SK-N-SH treated with all-trans-retinoic acid at 6 μM for 48 hours (cell line): Measurements from ENCODE around the gene EBLN2.
"Not testable (repeated sequence)": the region's sequence is repeated elsewhere in the genome, so short reads cannot be mapped to it uniquely, and the experiment has no call there.

Source experiments
- ATAC-seq: fragments of 200-7000 bp; cut with Tn5 transposase; 3 replicates; pipeline ENCODE4 v1.9.1; 2020; ENCODE audit warnings: mild to moderate bottlenecking, moderate library complexity
- BACH2 ChIP-seq: fragments of 250-450 bp; sonication (Bioruptor Pico); IDR thresholded peaks from 2 replicates; pipeline ENCODE4 v1.9.0; 2021; ENCODE audit warnings: mild to moderate bottlenecking, borderline replicate concordance
- CREB5 ChIP-seq: fragments of 250-450 bp; sonication (Bioruptor Pico); IDR thresholded peaks from 2 replicates; pipeline ENCODE4 v1.5.1; 2020; ENCODE audit warnings: low read depth, mild to moderate bottlenecking, moderate library complexity
- GLIS3 ChIP-seq: fragments of 250-450 bp; sonication (Bioruptor Pico); IDR thresholded peaks from 2 replicates; pipeline ENCODE4 v1.5.0; 2020; ENCODE audit warnings: mild to moderate bottlenecking, moderate library complexity
- ISL1 ChIP-seq: fragments of 250-450 bp; sonication (Bioruptor Pico); IDR thresholded peaks from 2 replicates; pipeline ENCODE4 v2.1.2; 2022; ENCODE audit warnings: mild to moderate bottlenecking, moderate library complexity
- OSR1 ChIP-seq: fragments of 250-450 bp; sonication (Bioruptor Pico); IDR thresholded peaks from 2 replicates; pipeline ENCODE4 v1.8.0; 2022; ENCODE audit warnings: moderate library complexity, mild to moderate bottlenecking, inconsistent platforms
- POU6F1 ChIP-seq: fragments of 250-450 bp; sonication (Bioruptor Pico); IDR thresholded peaks from 2 replicates; pipeline ENCODE4 v1.8.0; 2021; ENCODE audit warnings: low read depth, mild to moderate bottlenecking, moderate library complexity, borderline replicate concordance
- RARB ChIP-seq: fragments of 250-450 bp; sonication (Bioruptor Pico); IDR thresholded peaks from 2 replicates; pipeline ENCODE4 v1.8.0; 2021; ENCODE audit warnings: mild to moderate bottlenecking, moderate library complexity
- SNAI2 ChIP-seq: fragments of 250-450 bp; sonication (Bioruptor Pico); IDR thresholded peaks from 2 replicates; pipeline ENCODE4 v1.5.0; 2020; ENCODE audit warnings: mild to moderate bottlenecking, moderate library complexity
- TOX ChIP-seq: fragments of 250-450 bp; sonication (Bioruptor Pico); IDR thresholded peaks from 2 replicates; pipeline ENCODE4 v1.8.0; 2021; ENCODE audit warnings: mild to moderate bottlenecking, moderate library complexity, borderline replicate concordance
- ZFP3 ChIP-seq: fragments of 250-450 bp; sonication (Bioruptor Pico); IDR thresholded peaks from 2 replicates; pipeline ENCODE4 v1.5.0; 2020; ENCODE audit warnings: mild to moderate bottlenecking, moderate library complexity
- ZFP30 ChIP-seq: fragments of 450-650 bp; formaldehyde crosslinking; IDR thresholded peaks from 2 replicates; pipeline ENCODE4 v1.5.0; 2022; ENCODE audit warnings: mild to moderate bottlenecking, moderate library complexity
- ZNF565 ChIP-seq: fragments of 450-650 bp; formaldehyde crosslinking; conservative IDR thresholded peaks from 2 replicates; pipeline ENCODE4 v1.5.0; 2020; ENCODE audit warnings: low read depth, mild to moderate bottlenecking, moderate library complexity
- ZNF70 ChIP-seq: fragments of 450-650 bp; formaldehyde crosslinking; IDR thresholded peaks from 2 replicates; pipeline ENCODE4 v1.5.0; 2020; ENCODE audit warnings: mild to moderate bottlenecking, moderate library complexity
- ZNF8 ChIP-seq: fragments of 450-650 bp; formaldehyde crosslinking; IDR thresholded peaks from 2 replicates; pipeline ENCODE4 v1.5.0; 2020; ENCODE audit warnings: mild to moderate bottlenecking, moderate library complexity
- TF ChIP-seq, protein P1 (sequence below): fragments of 250-450 bp; sonication (Bioruptor Pico); IDR thresholded peaks from 2 replicates; pipeline ENCODE4 v1.8.0; 2020; ENCODE audit warnings: mild to moderate bottlenecking, moderate library complexity, borderline replicate concordance
- TF ChIP-seq, protein P2 (sequence below): fragments of 250-450 bp; sonication (Bioruptor Pico); IDR thresholded peaks from 2 replicates; pipeline ENCODE4 v1.5.1; 2021; ENCODE audit warnings: mild to moderate bottlenecking, moderate library complexity
- TF ChIP-seq, protein P3 (sequence below): fragments of 250-450 bp; sonication (Bioruptor Pico); IDR thresholded peaks from 2 replicates; pipeline ENCODE4 v1.5.0; 2020; ENCODE audit warnings: mild to moderate bottlenecking, moderate library complexity

EBLN2 gene

GRCh38 chr3:73060302-73060723 lies 1.1 kb upstream of the EBLN2 start (continued):
- no peak; the same call in 1 of the 2 replicates for TF ChIP-seq ZNF8 (CRISPR knock-in tag)
- no peak for TF ChIP-seq ZFP3 (CRISPR knock-in tag)
- TF ChIP-seq RARB, result no peak
- TF ChIP-seq ZFP30 (CRISPR knock-in tag), result no peak
- no peak for TF ChIP-seq BACH2 (CRISPR knock-in tag)
- TF ChIP-seq OSR1, result no peak
- no peak for TF ChIP-seq POU6F1
- TF ChIP-seq, protein P1, sequence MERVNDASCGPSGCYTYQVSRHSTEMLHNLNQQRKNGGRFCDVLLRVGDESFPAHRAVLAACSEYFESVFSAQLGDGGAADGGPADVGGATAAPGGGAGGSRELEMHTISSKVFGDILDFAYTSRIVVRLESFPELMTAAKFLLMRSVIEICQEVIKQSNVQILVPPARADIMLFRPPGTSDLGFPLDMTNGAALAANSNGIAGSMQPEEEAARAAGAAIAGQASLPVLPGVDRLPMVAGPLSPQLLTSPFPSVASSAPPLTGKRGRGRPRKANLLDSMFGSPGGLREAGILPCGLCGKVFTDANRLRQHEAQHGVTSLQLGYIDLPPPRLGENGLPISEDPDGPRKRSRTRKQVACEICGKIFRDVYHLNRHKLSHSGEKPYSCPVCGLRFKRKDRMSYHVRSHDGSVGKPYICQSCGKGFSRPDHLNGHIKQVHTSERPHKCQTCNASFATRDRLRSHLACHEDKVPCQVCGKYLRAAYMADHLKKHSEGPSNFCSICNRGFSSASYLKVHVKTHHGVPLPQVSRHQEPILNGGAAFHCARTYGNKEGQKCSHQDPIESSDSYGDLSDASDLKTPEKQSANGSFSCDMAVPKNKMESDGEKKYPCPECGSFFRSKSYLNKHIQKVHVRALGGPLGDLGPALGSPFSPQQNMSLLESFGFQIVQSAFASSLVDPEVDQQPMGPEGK, result peak; percentile 65; the same call in 1 of the 2 replicates
- peak; percentile 58 for TF ChIP-seq ISL1 (CRISPR knock-in tag)
- no peak for TF ChIP-seq GLIS3 (CRISPR knock-in tag)
- TF ChIP-seq SNAI2 (CRISPR knock-in tag), result no peak
- TF ChIP-seq, all 23 proteins: peak for 3

- not testable (repeated sequence) for ATAC-seq
These were observed 4.8 kb downstream of the EBLN2 start for GRCh38 chr3:73066243-73066642.

- no peak for ATAC-seq
- TF ChIP-seq POU6F1 (no peak), CREB5 (CRISPR knock-in tag) (no peak), TOX (CRISPR knock-in tag) (no peak), BACH2 (CRISPR knock-in tag) (no peak), ZNF565 (CRISPR knock-in tag) (no peak), ZNF70 (CRISPR knock-in tag) (no peak)
- TF ChIP-seq, protein P2, sequence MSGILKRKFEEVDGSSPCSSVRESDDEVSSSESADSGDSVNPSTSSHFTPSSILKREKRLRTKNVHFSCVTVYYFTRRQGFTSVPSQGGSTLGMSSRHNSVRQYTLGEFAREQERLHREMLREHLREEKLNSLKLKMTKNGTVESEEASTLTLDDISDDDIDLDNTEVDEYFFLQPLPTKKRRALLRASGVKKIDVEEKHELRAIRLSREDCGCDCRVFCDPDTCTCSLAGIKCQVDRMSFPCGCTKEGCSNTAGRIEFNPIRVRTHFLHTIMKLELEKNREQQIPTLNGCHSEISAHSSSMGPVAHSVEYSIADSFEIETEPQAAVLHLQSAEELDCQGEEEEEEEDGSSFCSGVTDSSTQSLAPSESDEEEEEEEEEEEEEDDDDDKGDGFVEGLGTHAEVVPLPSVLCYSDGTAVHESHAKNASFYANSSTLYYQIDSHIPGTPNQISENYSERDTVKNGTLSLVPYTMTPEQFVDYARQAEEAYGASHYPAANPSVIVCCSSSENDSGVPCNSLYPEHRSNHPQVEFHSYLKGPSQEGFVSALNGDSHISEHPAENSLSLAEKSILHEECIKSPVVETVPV, result no peak
- TF ChIP-seq, protein P1, result no peak
- TF ChIP-seq, protein P3, sequence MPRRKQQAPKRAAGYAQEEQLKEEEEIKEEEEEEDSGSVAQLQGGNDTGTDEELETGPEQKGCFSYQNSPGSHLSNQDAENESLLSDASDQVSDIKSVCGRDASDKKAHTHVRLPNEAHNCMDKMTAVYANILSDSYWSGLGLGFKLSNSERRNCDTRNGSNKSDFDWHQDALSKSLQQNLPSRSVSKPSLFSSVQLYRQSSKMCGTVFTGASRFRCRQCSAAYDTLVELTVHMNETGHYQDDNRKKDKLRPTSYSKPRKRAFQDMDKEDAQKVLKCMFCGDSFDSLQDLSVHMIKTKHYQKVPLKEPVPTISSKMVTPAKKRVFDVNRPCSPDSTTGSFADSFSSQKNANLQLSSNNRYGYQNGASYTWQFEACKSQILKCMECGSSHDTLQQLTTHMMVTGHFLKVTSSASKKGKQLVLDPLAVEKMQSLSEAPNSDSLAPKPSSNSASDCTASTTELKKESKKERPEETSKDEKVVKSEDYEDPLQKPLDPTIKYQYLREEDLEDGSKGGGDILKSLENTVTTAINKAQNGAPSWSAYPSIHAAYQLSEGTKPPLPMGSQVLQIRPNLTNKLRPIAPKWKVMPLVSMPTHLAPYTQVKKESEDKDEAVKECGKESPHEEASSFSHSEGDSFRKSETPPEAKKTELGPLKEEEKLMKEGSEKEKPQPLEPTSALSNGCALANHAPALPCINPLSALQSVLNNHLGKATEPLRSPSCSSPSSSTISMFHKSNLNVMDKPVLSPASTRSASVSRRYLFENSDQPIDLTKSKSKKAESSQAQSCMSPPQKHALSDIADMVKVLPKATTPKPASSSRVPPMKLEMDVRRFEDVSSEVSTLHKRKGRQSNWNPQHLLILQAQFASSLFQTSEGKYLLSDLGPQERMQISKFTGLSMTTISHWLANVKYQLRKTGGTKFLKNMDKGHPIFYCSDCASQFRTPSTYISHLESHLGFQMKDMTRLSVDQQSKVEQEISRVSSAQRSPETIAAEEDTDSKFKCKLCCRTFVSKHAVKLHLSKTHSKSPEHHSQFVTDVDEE (CRISPR knock-in tag), result no peak
These were observed 7.0 kb downstream of the EBLN2 start for GRCh38 chr3:73068419-73068818.
